HEK293 (cell line): ENCODE data around the gene RPS6KA2.

Experiments
- CTCF ChIA-PET: fragments of 350-600 bp; formaldehyde crosslinking; extraction: SDS; loops from one replicate; lab custom pipeline; 2021; ENCODE audit warnings: antibody characterized with exemption; lab: Yijun Ruan, JAX
- POLR2A ChIA-PET: fragments of 300-600 bp; formaldehyde crosslinking; extraction: SDS; loops from one replicate; lab custom pipeline; 2020; ENCODE audit warnings: antibody characterized with exemption, inconsistent platforms; lab: Yijun Ruan, JAX
- H3K27ac ChIP-seq: fragments of 200-500 bp; sonication (Bioruptor generic); 2 replicates; pipeline ENCODE4 v1.5.1; 2014; ENCODE audit warnings: low read depth, low read length, control low read depth, inconsistent platforms; ENCODE audit errors: extremely low read depth
- H3K36me3 ChIP-seq, 2 experiments: fragments of 200-500 bp in 1 of 2; sonication (Bioruptor generic) in 1 of 2; 1 replicate in 1 of 2; 2 replicates in 1 of 2; pipeline ENCODE4 v1.5.1; 2014 to 2017; ENCODE audit warnings: inconsistent platforms in 2 of 2, low read length in 2 of 2; ENCODE audit not compliant: control insufficient read depth in 2 of 2, insufficient read depth in 1 of 2
- H3K4me1 ChIP-seq: fragments of 200-500 bp; sonication (Bioruptor generic); 2 replicates; pipeline ENCODE4 v1.5.1; 2014; ENCODE audit warnings: mild to moderate bottlenecking, low read length, inconsistent platforms; ENCODE audit not compliant: control insufficient read depth, insufficient read depth
- H3K4me3 ChIP-seq: 2 replicates; pipeline ENCODE4 v1.5.1; 2011; ENCODE audit warnings: low read depth, mild to moderate bottlenecking, control low read depth, low read length, moderate library complexity
- H3K9me3 ChIP-seq: fragments of 200-500 bp; sonication (Bioruptor generic); 2 replicates; pipeline ENCODE4 v1.5.1; 2014; ENCODE audit warnings: low read depth, low read length, inconsistent platforms; ENCODE audit not compliant: control insufficient read depth, insufficient read depth
- AEBP2 ChIP-seq: fragments of 450-650 bp; formaldehyde crosslinking; IDR thresholded peaks from 2 replicates; pipeline ENCODE4 v1.5.1; 2016; ENCODE audit warnings: missing biosample characterization, missing genetic modification characterization, borderline replicate concordance
- BCL11A ChIP-seq: fragments of 450-650 bp; formaldehyde crosslinking; IDR thresholded peaks from 2 replicates; pipeline ENCODE4 v1.5.1; 2016; ENCODE audit warnings: low read depth, missing biosample characterization, missing genetic modification characterization
- KLF9 ChIP-seq: fragments of 450-650 bp; formaldehyde crosslinking; IDR thresholded peaks from 2 replicates; pipeline ENCODE4 v1.5.1; 2016; ENCODE audit warnings: missing biosample characterization, missing genetic modification characterization, low read depth
- MEIS1 ChIP-seq: sonication (generic); formaldehyde crosslinking; IDR thresholded peaks from 2 replicates; pipeline ENCODE4 v1.8.1; 2022; ENCODE audit warnings: missing genetic modification reagents, mild to moderate bottlenecking, borderline replicate concordance
- RBAK ChIP-seq: fragments of 450-650 bp; formaldehyde crosslinking; IDR thresholded peaks from 2 replicates; pipeline ENCODE4 v1.5.1; 2016; ENCODE audit warnings: missing biosample characterization, missing genetic modification characterization
- SCRT1 ChIP-seq: fragments of 450-650 bp; formaldehyde crosslinking; IDR thresholded peaks from 2 replicates; pipeline ENCODE4 v1.5.1; 2016; ENCODE audit warnings: missing biosample characterization, missing genetic modification characterization, borderline replicate concordance
- SP2 ChIP-seq: fragments of 450-650 bp; formaldehyde crosslinking; IDR thresholded peaks from 2 replicates; pipeline ENCODE4 v1.5.1; 2016; ENCODE audit warnings: missing biosample characterization, missing genetic modification characterization
- YY2 ChIP-seq: fragments of 450-650 bp; formaldehyde crosslinking; IDR thresholded peaks from 2 replicates; pipeline ENCODE4 v1.5.1; 2016; ENCODE audit warnings: missing biosample characterization, missing genetic modification characterization
- ZBTB10 ChIP-seq: fragments of 450-650 bp; formaldehyde crosslinking; IDR thresholded peaks from 2 replicates; pipeline ENCODE4 v1.5.1; 2016; ENCODE audit warnings: missing biosample characterization, missing genetic modification characterization
- ZBTB20 ChIP-seq: fragments of 450-650 bp; formaldehyde crosslinking; IDR thresholded peaks from 2 replicates; pipeline ENCODE4 v1.5.1; 2016; ENCODE audit warnings: missing biosample characterization, missing genetic modification characterization
- ZBTB6 ChIP-seq: fragments of 450-650 bp; formaldehyde crosslinking; IDR thresholded peaks from 2 replicates; pipeline ENCODE4 v1.5.1; 2017; ENCODE audit warnings: missing biosample characterization, missing genetic modification characterization
- ZFP3 ChIP-seq: fragments of 450-650 bp; formaldehyde crosslinking; IDR thresholded peaks from 2 replicates; pipeline ENCODE4 v1.5.1; 2016; ENCODE audit warnings: low read depth, missing biosample characterization, missing genetic modification characterization
- ZFP37 ChIP-seq: fragments of 450-650 bp; formaldehyde crosslinking; IDR thresholded peaks from 2 replicates; pipeline ENCODE4 v1.5.1; 2016; ENCODE audit warnings: missing biosample characterization, missing genetic modification characterization
- ZNF426 ChIP-seq: fragments of 450-650 bp; formaldehyde crosslinking; IDR thresholded peaks from 2 replicates; pipeline ENCODE4 v1.5.1; 2017; ENCODE audit warnings: missing biosample characterization, missing genetic modification characterization, mild to moderate bottlenecking, inconsistent platforms, moderate library complexity
- ZNF48 ChIP-seq: fragments of 450-650 bp; formaldehyde crosslinking; IDR thresholded peaks from 2 replicates; pipeline ENCODE4 v1.5.1; 2016; ENCODE audit warnings: missing biosample characterization, missing genetic modification characterization
- ZNF76 ChIP-seq: fragments of 450-650 bp; formaldehyde crosslinking; IDR thresholded peaks from 2 replicates; pipeline ENCODE4; 2016; ENCODE audit warnings: low read depth, missing biosample characterization, missing genetic modification characterization, borderline replicate concordance
- ZNF837 ChIP-seq: fragments of 450-650 bp; formaldehyde crosslinking; IDR thresholded peaks from 2 replicates; pipeline ENCODE4 v1.5.1; 2016; ENCODE audit warnings: missing biosample characterization, missing genetic modification characterization
- ZSCAN16 ChIP-seq: fragments of 450-650 bp; formaldehyde crosslinking; IDR thresholded peaks from 2 replicates; pipeline ENCODE4 v1.5.1; 2016; ENCODE audit warnings: missing biosample characterization, missing genetic modification characterization
- TF ChIP-seq, protein P1 (sequence below): fragments of 450-650 bp; formaldehyde crosslinking; IDR thresholded peaks from 2 replicates; pipeline ENCODE4 v1.5.1; 2016; ENCODE audit warnings: missing biosample characterization, missing genetic modification characterization
- TF ChIP-seq, protein P2 (sequence below): fragments of 450-650 bp; formaldehyde crosslinking; IDR thresholded peaks from 2 replicates; pipeline ENCODE4 v1.5.1; 2016; ENCODE audit warnings: missing biosample characterization, missing genetic modification characterization

Gene RPS6KA2

GRCh38 chr6:166498228-166498627 is 128.8 kb downstream of the RPS6KA2 start (continued):
- TF ChIP-seq, protein P1, sequence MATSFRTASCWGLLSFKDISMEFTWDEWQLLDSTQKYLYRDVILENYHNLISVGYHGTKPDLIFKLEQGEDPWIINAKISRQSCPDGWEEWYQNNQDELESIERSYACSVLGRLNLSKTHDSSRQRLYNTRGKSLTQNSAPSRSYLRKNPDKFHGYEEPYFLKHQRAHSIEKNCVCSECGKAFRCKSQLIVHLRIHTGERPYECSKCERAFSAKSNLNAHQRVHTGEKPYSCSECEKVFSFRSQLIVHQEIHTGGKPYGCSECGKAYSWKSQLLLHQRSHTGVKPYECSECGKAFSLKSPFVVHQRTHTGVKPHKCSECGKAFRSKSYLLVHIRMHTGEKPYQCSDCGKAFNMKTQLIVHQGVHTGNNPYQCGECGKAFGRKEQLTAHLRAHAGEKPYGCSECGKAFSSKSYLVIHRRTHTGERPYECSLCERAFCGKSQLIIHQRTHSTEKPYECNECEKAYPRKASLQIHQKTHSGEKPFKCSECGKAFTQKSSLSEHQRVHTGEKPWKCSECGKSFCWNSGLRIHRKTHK (tag by site-specific recombination) = no peak

GRCh38 chr6:166497087-166497899 is 129.8 kb downstream of the RPS6KA2 start:
- H3K9me3 ChIP-seq = no peaks in the 10 kb centered on the region
- POLR2A ChIA-PET = no interaction called here
- H3K4me3 ChIP-seq = no peak overlapping the region
- TF ChIP-seq, protein P2, sequence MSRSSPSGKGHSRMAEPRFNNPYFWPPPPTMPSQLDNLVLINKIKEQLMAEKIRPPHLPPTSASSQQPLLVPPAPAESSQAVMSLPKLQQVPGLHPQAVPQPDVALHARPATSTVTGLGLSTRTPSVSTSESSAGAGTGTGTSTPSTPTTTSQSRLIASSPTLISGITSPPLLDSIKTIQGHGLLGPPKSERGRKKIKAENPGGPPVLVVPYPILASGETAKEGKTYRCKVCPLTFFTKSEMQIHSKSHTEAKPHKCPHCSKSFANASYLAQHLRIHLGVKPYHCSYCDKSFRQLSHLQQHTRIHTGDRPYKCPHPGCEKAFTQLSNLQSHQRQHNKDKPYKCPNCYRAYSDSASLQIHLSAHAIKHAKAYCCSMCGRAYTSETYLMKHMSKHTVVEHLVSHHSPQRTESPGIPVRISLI (tag by site-specific recombination) = no peak
- TF ChIP-seq ZNF48 (tag by site-specific recombination) (no peak), MEIS1 (CRISPR knock-in tag) (no peak), ZFP37 (tag by site-specific recombination) (no peak), KLF9 (tag by site-specific recombination) (no peak), ZNF426 (no peak)
- peaks cover 0 to 9% of the 10 kb centered on the region in 2 experiments; a peak in 1 of 3 replicates for H3K36me3 ChIP-seq
- H3K27ac ChIP-seq = no peak overlapping the region
- 0 out of 2 replicates have a peak, but pooled peaks cover 2% of the 10 kb centered on the region for H3K4me1 ChIP-seq
- CTCF ChIA-PET = no interaction called here

DNA sequence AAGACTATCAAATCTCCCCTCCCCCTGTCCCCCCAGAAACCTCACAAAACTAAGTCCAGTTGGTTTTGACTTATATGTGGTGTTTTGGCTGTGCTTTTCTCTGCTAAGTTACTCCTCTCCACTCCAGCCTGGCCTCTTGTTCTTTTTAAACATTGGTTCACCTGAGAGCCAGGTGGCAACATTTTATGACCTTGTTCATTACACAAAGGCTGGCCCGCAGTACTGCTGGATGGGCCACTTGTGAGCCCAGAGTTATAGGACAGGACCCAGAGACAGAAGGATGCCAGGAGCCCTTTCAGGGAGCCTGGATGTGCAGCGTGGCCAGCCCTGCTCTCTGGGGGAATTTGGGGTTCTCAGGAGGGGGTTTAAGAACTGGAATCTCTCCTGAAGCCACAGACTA is 130.6 kb downstream of the RPS6KA2 start:
- POLR2A ChIA-PET = no interaction called here
- no peak for TF ChIP-seq ZSCAN16 (tag by site-specific recombination)
- no peak for TF ChIP-seq RBAK (tag by site-specific recombination)
- no peak for TF ChIP-seq ZBTB10 (tag by site-specific recombination)
- TF ChIP-seq ZFP37 (tag by site-specific recombination) = no peak
- TF ChIP-seq ZBTB6 = no peak
- TF ChIP-seq SP2 (tag by site-specific recombination) = no peak
- TF ChIP-seq ZBTB20 (tag by site-specific recombination) = no peak
- TF ChIP-seq ZNF837 (tag by site-specific recombination) = no peak
- TF ChIP-seq BCL11A (tag by site-specific recombination) = no peak
- TF ChIP-seq SCRT1 (tag by site-specific recombination) = no peak
- TF ChIP-seq ZFP3 (tag by site-specific recombination) = no peak
- no peak for TF ChIP-seq YY2 (tag by site-specific recombination)
- no peak for TF ChIP-seq ZNF76 (tag by site-specific recombination)
- TF ChIP-seq AEBP2 (tag by site-specific recombination) = no peak
- peaks cover 0 to 9% of the 10 kb centered on the region in 2 experiments; a peak in 1 of 3 replicates for H3K36me3 ChIP-seq
- H3K4me3 ChIP-seq = no peak overlapping the region
- H3K27ac ChIP-seq = no peak overlapping the region
- no peaks in the 10 kb centered on the region for H3K9me3 ChIP-seq
- CTCF ChIA-PET = interaction anchor here (0.6 kb wide), 1 partner anchor 464 kb away, joined by 3 read pairs; no protein-coding TSS in a partner anchor
- peaks cover 10% of the 10 kb centered on the region for H3K4me1 ChIP-seq
